Measurements from ENCODE around the gene NOTCH1.
"Not testable (repeated sequence)": the region's sequence is repeated elsewhere in the genome, so short reads cannot be mapped to it uniquely, and the experiment has no call there.

The NOTCH1 gene

GRCh38 chr9:136545965-136546696 is at the start of gene NOTCH1:
Gene NOTCH1, minus strand, starts transcription at chr9:136546048. Its CDS starts 262 bp downstream, at chr9:136545786.
- peak; percentile 93 for DNase-seq (ENCODE audit: low spot score)

GRCh38 chr9:136594492-136594891 is 48.6 kb upstream of the NOTCH1 start:
- no peak for DNase-seq (ENCODE audit: low spot score)

DNA sequence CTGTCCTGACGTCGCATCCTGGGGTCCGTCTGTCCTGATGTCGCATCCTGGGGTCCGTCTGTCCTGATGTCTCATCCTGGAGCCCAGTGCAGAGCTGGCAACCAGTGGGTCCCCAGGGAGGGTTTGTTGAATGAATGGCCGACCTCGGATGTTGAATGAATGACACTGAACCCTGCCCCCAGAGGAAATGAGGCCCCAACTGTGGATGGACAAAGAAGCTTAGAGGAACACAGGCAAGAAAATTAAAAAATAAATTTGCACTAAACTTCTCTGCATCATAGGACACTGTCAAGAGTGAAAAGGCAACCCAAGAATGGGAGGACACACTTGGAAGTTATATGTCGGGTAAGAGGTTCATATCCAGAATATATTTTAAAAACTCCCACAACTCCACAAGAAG is 47.7 kb upstream of the NOTCH1 start:
- DNase-seq (ENCODE audit: low spot score), result no peak

DNA sequence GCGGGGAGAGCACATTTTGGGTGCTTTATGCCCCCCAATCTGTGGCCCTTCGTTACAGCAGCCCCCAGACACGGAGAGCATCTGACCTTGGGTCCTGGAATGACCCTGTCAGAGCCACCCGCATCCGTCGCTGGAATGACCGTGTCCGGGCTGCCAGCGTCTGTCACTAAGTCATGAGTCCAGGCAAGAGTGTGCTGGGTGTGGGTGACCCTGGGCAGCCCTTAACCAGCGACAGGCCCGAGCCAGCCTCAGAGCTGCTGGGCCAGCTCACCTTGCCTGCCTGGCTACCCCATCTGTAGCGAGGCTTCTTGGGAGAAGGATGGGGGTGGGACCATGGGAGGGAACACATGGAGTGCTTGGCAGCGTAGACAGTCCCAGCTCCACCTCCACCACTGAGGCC is 46.8 kb upstream of the NOTCH1 start:
- DNase-seq (ENCODE audit: low spot score), result no peak

DNA sequence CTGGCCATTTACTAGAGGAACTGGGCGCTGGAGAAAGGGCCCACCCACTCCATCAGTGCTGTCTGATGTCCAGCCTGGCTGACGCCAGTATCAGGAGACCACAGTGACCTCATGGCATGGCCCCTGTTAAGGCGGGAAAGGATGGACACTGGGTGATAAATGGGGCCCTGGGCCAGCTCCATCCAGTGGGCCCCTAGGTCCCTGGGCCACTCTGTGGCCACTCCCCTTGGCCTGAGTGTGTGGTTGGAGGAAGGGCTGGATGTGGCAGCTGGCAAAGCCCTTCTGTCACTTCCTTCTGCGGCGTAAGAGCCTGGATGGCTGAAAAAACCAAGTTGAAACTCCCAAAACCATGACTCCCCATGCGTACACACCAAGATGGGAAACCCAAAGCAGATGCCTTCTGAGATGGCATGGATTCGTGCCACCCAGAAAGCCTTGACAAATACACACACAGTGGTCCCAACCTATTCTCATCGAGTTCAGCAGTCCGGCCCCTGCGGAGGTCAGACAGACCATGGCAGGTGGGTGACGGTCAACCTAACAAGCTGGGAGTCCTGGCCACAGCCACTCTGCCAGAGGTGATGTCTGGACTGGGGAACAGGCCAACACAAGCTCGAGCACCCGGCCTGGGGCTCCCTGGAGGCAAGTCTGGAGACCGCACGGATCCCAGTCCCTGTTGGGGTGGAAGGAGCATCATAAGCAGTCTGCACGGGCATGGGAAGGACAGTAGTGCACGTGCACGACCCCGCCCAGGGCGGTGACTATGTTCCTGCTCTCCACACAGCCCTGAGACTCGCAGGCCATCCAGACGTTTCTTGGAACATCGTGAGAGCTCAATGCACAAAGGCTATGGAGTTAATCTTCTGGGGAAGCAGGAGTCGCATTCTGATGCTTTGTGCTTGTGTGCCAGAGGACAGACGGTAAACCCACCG is 45.2 kb upstream of the NOTCH1 start:
- DNase-seq (ENCODE audit: low spot score), result no peak

DNA sequence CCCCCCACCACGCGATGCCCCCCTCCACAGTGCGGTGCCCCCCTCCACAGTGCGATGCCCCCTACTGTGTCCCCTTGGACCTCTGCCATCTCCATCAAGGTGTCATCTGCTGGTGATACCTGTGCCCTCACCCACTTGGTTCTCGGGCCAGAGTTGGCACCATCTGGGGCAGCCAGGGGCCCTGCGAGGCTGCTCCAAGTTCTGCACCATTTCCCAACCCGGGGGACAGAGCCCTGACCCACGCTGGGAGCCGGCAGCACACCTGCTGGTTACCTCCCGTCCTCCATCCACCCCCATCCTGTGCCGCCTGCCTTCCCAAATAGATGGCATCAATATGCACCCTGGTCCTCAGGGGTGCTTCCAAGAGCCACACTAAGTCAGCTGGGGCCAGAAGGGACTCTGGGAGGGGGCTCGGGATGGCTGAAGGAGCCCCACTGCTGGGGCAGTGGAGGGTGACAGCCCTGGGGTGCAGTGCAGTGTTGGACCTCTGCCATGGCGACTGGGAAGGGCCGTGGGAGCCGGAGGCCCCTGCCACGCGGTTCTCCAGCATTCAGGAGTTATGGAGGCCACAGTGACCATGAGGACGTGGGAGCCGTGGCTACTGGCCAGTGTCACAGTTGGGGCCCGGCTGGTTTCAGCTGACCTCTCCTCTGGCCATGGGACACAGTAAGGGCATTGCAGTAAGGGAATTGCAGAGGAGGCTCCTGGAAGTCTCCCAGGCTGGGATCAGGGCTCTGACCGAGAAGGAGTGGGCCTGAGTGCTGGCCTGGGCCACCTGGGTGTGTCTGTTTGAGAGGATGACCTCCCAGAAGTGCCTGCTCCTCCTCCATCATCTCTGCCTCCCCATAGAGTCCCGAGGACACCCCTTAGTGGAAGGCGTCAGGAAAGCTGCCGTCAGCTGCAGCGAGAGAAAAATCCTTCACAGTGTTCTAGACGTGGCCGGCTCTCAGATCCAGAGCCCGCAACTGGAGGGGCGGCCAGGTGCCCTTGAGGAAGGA is 44.2 kb upstream of the NOTCH1 start:
- no peak for DNase-seq (ENCODE audit: low spot score)

- DNase-seq (ENCODE audit: low spot score), result no peak
These were observed 43.0 kb upstream of the NOTCH1 start for GRCh38 chr9:136588663-136589464.

GRCh38 chr9:136587944-136588662 is 42.3 kb upstream of the NOTCH1 start:
- no peak for DNase-seq (ENCODE audit: low spot score)

GRCh38 chr9:136587145-136587943 is 41.5 kb upstream of the NOTCH1 start:
- DNase-seq (ENCODE audit: low spot score), result no peak

- DNase-seq (ENCODE audit: low spot score), result no peak
These were observed 40.6 kb upstream of the NOTCH1 start for GRCh38 chr9:136586391-136586953.

GRCh38 chr9:136585531-136586120 is 39.8 kb upstream of the NOTCH1 start:
- no peak for DNase-seq (ENCODE audit: low spot score)

- no peak for DNase-seq (ENCODE audit: low spot score)
These were observed 39.1 kb upstream of the NOTCH1 start for GRCh38 chr9:136584934-136585333.

DNA sequence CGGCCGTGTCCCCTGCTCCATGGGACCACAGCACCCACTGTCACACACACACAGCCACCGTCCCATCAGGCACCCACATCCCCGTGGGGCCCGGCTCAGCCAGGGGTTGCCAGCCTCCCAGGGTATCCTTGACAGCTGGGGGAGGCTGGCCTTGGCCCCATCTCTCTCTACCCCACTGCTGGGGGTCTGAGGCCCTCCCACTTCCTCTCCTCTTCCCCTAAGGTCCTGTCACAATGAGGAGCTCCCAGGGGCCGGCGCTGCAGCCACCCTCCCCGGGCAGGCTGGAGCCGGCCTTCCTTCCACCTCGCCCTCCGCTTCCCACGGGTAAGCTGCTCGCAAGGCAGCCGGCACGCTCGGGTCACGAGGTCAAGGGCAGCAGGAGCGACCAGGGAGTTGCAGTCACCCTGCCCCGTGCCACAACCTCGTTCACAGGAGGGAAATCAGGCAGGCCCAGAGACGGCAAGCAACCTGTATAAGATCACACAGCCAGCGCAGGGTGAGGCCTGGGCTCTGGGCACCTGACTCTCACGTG is 38.6 kb upstream of the NOTCH1 start:
- no peak for DNase-seq (ENCODE audit: low spot score)

GRCh38 chr9:136582977-136583735 is 37.3 kb upstream of the NOTCH1 start:
- no peak for DNase-seq (ENCODE audit: low spot score)

DNA sequence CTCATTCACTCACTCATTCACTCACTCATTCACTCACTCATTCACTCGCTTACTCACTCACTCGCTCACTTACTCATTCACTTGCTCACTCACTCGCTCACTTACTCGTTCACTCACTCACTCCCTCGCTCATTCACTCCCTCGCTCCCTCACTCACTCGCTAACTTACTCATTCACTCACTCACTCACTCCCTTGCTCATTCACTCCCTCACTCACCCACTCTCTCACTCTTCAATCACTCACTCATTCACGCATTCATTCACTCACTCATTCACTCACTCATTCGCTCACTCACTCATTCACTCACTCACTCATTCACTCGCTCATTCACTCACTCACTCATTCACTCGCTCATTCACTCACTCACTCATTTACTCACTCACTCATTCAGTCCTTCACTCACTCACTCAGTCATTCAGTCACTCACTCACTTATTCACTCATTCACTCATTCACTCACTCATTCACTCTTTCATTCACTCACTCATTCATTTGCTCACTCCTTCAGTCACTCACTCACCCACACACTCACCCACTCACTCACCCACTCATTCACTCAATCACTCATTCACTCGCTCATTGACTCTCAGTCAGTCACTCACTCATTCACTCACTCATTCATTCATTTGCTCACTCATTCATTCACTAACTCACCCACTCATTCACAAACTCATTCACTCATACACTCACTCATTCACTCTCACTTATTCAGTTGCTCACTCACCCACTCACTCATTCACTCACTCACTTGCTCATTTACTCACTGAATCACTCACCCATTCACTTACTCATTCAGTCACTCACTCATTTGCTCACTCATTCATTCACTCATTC is 36.0 kb upstream of the NOTCH1 start:
- no peak for DNase-seq (ENCODE audit: low spot score)

GRCh38 chr9:136579650-136580219 is 33.9 kb upstream of the NOTCH1 start:
- not testable (repeated sequence) for DNase-seq (ENCODE audit: low spot score)
